OCI-LY7 (cell line): ENCODE measurements around the gene MGA. TPM values are rescaled to one million over a fixed set of nuclear protein-coding genes. Genes with fewer than 3 reads are reported as not detected.
A peak's percentile ranks its signal among the peaks of the same experiment; 100 is the strongest.

Experiments
- BruUV-seq: library from RNA; stranded (reverse); fragments of 400-500 nt; replicated peaks from 2 replicates; lab custom pipeline; 2021; lab: Mats Ljungman, UMichigan
- CTCF ChIA-PET: fragments of 300-600 bp; sonication (Branson Sonifier 250); formaldehyde crosslinking; loops from one replicate; lab custom pipeline; 2022; ENCODE audit warnings: antibody characterized with exemption; ENCODE audit not compliant: unreplicated experiment; lab: Charles Lee
- POLR2A ChIA-PET: fragments of 300-600 bp; sonication (Branson Sonifier 250); formaldehyde crosslinking; loops from one replicate; lab custom pipeline; 2022; ENCODE audit warnings: antibody characterized with exemption; lab: Charles Lee
- DNase-seq: peaks from one replicate; pipeline ENCODE4 v3.0.0-alpha.2; 2015; ENCODE audit warnings: low spot score
- H2AFZ ChIP-seq: fragments of 200-600 bp; sonication (generic), shearing (Covaris generic); 2 replicates; pipeline ENCODE4 v1.6.1; 2014; ENCODE audit warnings: mild to moderate bottlenecking, antibody characterized with exemption, low read length, moderate library complexity
- H3K27ac ChIP-seq: fragments of 200-600 bp; sonication (generic); 2 replicates; pipeline ENCODE4 v1.5.1; 2014; ENCODE audit warnings: mixed run types, low read depth, mild to moderate bottlenecking, moderate library complexity, low read length, inconsistent platforms; ENCODE audit not compliant: poor library complexity, severe bottlenecking
- H3K36me3 ChIP-seq: fragments of 200-600 bp; sonication (generic); 2 replicates; pipeline ENCODE4 v1.6.1; 2014; ENCODE audit warnings: mild to moderate bottlenecking, antibody characterized with exemption, low read length, moderate library complexity, mixed read lengths; ENCODE audit not compliant: insufficient read depth
- H3K4me1 ChIP-seq: fragments of 200-600 bp; sonication (generic); 2 replicates; pipeline ENCODE4 v1.5.1; 2014; ENCODE audit warnings: mild to moderate bottlenecking, low read length; ENCODE audit not compliant: insufficient read depth, poor library complexity, severe bottlenecking
- H3K4me2 ChIP-seq: fragments of 200-600 bp; sonication (generic); 2 replicates; pipeline ENCODE4 v1.6.1; 2014; ENCODE audit warnings: mild to moderate bottlenecking, low read length
- H3K4me3 ChIP-seq: fragments of 200-600 bp; sonication (generic); 2 replicates; pipeline ENCODE4 v1.5.1; 2014; ENCODE audit warnings: mild to moderate bottlenecking, low read depth, low read length; ENCODE audit not compliant: poor library complexity, severe bottlenecking
- H3K79me2 ChIP-seq: fragments of 200-600 bp; sonication (generic); 2 replicates; pipeline ENCODE4 v1.6.1; 2016; ENCODE audit warnings: low read depth, mild to moderate bottlenecking, low read length, moderate library complexity, mixed read lengths; ENCODE audit not compliant: insufficient read depth
- H3K9me2 ChIP-seq: fragments of 200-600 bp; sonication (generic); 2 replicates; pipeline ENCODE4 v1.6.1; 2016; ENCODE audit warnings: mild to moderate bottlenecking, low read length, mixed read lengths; ENCODE audit not compliant: insufficient read depth
- H3K9me3 ChIP-seq: fragments of 200-600 bp; sonication (generic); 2 replicates; pipeline ENCODE4 v1.6.1; 2014; ENCODE audit warnings: mild to moderate bottlenecking, mixed run types, low read length, mixed read lengths
- H4K20me1 ChIP-seq: fragments of 200-600 bp; sonication (generic); 2 replicates; pipeline ENCODE4 v1.6.1; 2014; ENCODE audit warnings: mild to moderate bottlenecking, antibody characterized with exemption, low read length, moderate library complexity, mixed read lengths; ENCODE audit not compliant: insufficient read depth
- CTCF ChIP-seq: fragments of 200-600 bp; sonication (generic); conservative IDR thresholded peaks from 2 replicates; pipeline ENCODE4 v1.5.1; 2014; ENCODE audit warnings: mild to moderate bottlenecking, antibody characterized with exemption, low read length, moderate library complexity, mixed read lengths
- EZH2phosphoT487 ChIP-seq: fragments of 200-600 bp; sonication (generic); IDR thresholded peaks from 2 replicates; pipeline ENCODE4 v1.6.1; 2018; ENCODE audit warnings: low read depth, borderline replicate concordance, mild to moderate bottlenecking, mixed run types, antibody characterized with exemption, low read length, moderate library complexity, mixed read lengths
- intact Hi-C: fragments of 100-400 bp; cut with micrococcal nuclease; formaldehyde crosslinking; loops from one replicate; pipeline ENCODE4 v1.10.0; 2022; ENCODE audit not compliant: unreplicated experiment
- total RNA-seq, 2 experiments: library from RNA; depleted of rRNA in 1 of 2; stranded (reverse); fragments of >200 nt in 1 of 2; shearing (Covaris generic) in 1 of 2; gene quantifications; 2 replicates each; pipeline ENCODE4 v1.2.3, GENCODE V29; 2014 to 2022

Gene MGA
- total RNA-seq, 2 experiments from 2014 or later, result 48.8 to 59.1 TPM

GRCh38 chr15:41693757-41694156, 33.6 kb downstream of the MGA start:
- Histone ChIP-seq H3K79me2 (peaks cover 95% of the 10 kb centered on the region), H3K9me2 (no peaks in the 10 kb centered on the region), H3K4me2 (no peak overlapping the region), H3K36me3 (peaks cover 25% of the 10 kb centered on the region), H2AFZ (no peak overlapping the region), H4K20me1 (0 out of 2 replicates have a peak, but pooled peaks cover 14% of the 10 kb centered on the region), H3K4me3 (no peak overlapping the region), H3K9me3 (no peaks in the 10 kb centered on the region), H3K4me1 (peaks cover 50% of the 10 kb centered on the region), H3K27ac (no peak overlapping the region)
- intact Hi-C loops, result no loop called here
- ChIA-PET POLR2A (no interaction called here), CTCF (no interaction called here)
- DNase-seq, result no peak
- TF ChIP-seq CTCF, result no peak
- TF ChIP-seq EZH2phosphoT487, result no peak
- BruUV-seq, result no TSS peak

GRCh38 chr15:41695750-41696436, 35.7 kb downstream of the MGA start:
- intact Hi-C loops, result loop anchor here (1.0 to 5.0 kb wide), 3 partner anchors 34 to 115 kb away; partner anchors contain the start of genes MAPKBP1 and MGA
- Histone ChIP-seq H3K79me2 (peaks cover 81% of the 10 kb centered on the region), H3K4me3 (peak overlapping the region; percentile 3), H3K4me2 (peak overlapping the region; percentile 45), H3K36me3 (peaks cover 46% of the 10 kb centered on the region), H2AFZ (no peak overlapping the region), H3K27ac (peak overlapping the region; percentile 27), H3K4me1 (peaks cover 31% of the 10 kb centered on the region), H4K20me1 (0 out of 2 replicates have a peak, but pooled peaks cover 7% of the 10 kb centered on the region), H3K9me2 (no peaks in the 10 kb centered on the region), H3K9me3 (no peaks in the 10 kb centered on the region)
- BruUV-seq, result no TSS peak
- ChIA-PET CTCF (no interaction called here), POLR2A (interaction anchor here (0.6 to 1.0 kb wide), 5 partner anchors 9 to 253 kb away, joined by 3 to 5 read pairs (median 3); no protein-coding TSS in a partner anchor)
- peak; percentile 81 for DNase-seq
- TF ChIP-seq CTCF (peak; percentile 84), EZH2phosphoT487 (no peak)

GRCh38 chr15:41698779-41699178, 38.6 kb downstream of the MGA start:
- no peak for TF ChIP-seq CTCF
- no peak for TF ChIP-seq EZH2phosphoT487
- CTCF ChIA-PET, result no interaction called here
- H4K20me1 ChIP-seq, result 0 out of 2 replicates have a peak, but pooled peaks cover 7% of the 10 kb centered on the region
- POLR2A ChIA-PET, result interaction anchor here (0.5 to 0.7 kb wide), 4 partner anchors 10 to 305 kb away, joined by 3 to 4 read pairs (median 4); no protein-coding TSS in a partner anchor
- H3K4me2 ChIP-seq, result no peak overlapping the region
- intact Hi-C loops, result loop anchor here (5.0 kb wide), 1 partner anchor 36 kb away; the partner anchor contains the start of gene MGA
- no peak overlapping the region for H3K4me3 ChIP-seq
- BruUV-seq, result no TSS peak
- no peaks in the 10 kb centered on the region for H3K9me2 ChIP-seq
- H3K27ac ChIP-seq, result no peak overlapping the region
- DNase-seq, result no peak
- H3K4me1 ChIP-seq, result peaks cover 19% of the 10 kb centered on the region
- no peak overlapping the region for H2AFZ ChIP-seq
- H3K36me3 ChIP-seq, result peaks cover 75% of the 10 kb centered on the region
- no peaks in the 10 kb centered on the region for H3K9me3 ChIP-seq
- peaks cover 78% of the 10 kb centered on the region for H3K79me2 ChIP-seq
